NCI-H128 (cell line): ENCODE results near the gene HIVEP1.

Experiments used
- DNase-seq: peaks from one replicate; lab custom pipeline; 2025; ENCODE audit not compliant: unreplicated experiment; lab: John Stamatoyannopoulos, UW

The HIVEP1 gene

DNA sequence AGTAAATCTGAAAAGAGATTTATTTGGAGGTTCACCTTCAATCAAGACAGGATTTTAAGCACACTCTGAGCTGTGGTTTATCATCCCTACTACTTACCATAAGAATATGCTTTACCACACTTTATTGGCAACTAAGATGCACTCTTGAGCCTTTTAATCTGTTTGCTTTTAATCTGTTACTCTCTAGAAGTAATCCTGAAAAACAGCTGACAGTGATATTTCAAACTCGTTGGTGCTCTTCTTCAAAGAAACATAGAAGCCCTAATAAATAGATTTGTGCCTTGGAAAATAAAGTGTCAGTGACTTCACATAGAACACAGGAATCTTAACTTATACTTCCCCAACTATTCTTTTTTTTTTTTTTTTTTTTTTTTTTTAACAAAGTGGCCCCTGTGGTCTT is 102.9 kb downstream of the HIVEP1 start:
- DNase-seq, result no peak

DNA sequence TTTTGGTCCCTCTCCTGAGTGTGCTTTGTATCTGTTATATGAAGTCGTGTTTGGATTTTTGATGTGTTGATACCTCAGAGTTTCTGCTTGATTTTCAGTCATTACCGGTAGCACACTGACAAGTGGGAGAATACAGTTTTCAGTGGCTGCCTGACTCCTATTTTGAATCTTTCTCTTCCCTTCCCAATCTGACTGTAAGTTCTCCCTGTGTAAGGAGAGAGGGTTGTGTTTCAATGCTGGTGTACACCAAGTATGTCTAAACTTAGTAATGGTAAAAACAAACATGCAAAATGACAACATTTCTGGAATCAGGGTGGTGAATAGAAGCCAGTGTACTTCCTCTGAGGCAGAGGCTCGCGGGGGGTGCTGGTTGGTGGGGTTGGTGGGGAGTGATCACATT is 103.4 kb downstream of the HIVEP1 start:
- no peak for DNase-seq

DNA sequence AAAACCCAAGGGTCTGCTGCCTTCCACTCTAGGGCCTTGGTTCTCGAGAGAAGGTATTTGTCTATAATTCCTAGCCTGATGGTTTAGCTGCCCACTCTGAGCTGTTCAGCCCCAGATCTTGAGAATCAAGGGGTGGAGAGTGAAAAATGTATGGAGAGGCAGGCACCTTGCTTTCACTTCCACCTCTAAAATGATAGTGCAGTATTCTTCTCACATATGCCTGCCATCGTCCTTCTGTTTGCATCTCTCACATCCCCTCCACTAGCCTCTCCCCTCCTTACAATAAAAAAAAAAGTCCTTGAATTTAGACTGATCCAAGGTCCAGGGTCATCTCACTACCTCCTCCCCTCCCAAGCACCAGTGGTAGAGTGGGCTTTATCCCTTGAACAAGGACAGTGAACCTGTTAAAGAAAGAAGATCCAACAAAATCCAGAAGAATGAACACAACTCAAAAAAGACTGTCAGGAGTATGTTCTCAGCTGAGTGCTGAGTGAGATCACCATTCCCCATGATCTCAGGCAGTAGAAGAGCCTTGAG is 104.2 kb downstream of the HIVEP1 start:
- no peak for DNase-seq

DNA sequence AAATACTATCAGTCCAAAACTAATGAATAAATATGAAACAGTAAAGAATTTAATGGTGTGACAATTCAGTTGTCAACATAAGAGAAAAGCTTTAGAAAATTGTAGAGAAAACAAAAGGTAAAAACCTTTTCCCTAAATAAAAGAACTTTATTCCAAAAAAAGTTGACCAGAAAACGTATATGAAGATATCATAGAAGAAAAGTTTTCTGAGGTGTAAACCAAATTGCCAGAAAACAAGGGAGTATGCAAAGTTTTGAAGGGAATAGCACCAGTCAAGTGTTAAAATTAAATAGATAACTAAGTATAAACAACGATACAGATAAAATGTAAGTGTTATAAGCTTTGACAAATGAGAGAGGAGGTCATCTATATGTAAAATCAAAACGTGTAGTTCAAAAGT is 104.9 kb downstream of the HIVEP1 start:
- no peak for DNase-seq

DNA sequence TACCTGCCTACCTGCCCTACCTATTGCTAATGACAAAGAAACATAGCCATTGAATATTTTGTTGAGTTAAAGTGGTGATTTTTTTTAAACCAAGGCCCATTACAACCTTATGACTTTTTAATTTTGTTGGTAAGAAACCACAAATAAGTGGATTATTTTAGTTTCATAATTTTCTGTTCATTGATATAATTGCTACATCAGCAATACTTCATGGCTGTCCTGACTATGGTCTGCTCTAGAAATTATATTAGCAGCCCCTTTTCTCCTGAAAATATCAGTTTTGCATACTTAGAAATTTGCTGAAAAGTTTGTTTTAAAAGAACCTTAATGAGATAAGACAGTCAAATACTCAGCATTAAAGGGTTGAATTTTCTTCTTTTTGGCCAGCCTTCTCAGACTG is 106.5 kb downstream of the HIVEP1 start:
- DNase-seq, result no peak

DNA sequence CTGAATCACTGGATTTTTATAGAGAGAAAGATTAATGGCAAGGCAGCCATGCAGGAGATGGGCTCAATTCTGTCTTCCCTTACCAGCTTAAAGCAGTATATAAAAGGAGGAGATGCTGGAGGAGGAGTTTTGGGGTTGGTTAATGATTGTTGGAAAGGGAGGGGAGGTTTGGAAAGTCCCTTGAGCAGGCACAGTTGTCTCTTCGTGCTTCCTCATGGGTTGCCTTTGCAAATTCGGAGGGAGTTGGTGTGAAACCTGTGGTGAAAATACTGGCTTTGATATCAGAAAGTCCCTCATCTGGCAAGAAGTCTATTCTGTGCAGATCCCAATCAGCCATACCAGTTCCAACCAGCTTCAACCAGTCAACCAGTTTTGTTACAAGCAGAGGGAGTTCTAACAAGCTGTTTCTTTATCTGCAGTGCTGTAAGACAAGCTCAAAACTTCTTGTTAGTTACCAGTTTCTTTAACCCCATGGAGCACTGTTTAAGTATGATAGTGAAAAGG is 107.0 kb downstream of the HIVEP1 start:
- no peak for DNase-seq

DNA sequence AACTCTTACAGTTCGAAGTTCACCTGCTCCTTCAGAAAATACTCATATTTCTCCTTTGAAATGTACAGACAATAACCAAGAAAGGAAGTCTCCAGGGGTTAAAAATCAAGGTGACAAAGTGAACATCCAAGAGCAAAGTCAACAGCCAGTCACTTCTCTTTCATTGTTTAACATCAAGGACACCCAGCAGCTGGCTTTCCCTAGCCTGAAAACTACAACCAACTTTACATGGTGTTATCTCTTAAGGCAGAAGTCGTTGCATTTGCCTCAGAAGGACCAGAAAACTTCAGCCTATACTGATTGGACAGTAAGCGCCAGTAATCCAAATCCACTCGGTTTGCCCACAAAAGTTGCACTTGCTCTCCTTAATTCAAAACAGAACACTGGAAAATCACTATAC is 113.3 kb downstream of the HIVEP1 start:
- DNase-seq, result no peak

DNA sequence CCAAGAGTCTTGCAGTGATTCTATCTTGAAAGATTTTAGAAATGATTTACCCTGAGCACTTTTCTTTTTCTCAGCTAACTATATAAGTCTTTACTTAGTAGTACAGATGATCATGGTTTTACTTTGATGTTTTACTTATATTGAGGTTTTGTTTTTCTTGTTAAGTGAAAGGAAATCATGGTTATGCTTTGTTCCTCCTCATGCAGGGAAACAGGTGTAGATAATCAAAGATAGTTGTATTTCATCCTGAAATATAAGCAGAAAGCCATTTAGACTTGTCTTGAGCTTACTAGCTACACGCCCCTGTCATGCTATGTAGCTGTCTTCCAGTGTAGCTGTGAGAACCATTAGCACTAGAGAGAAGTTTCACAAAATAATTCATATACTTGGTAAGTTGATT is 113.9 kb downstream of the HIVEP1 start:
- DNase-seq, result no peak

DNA sequence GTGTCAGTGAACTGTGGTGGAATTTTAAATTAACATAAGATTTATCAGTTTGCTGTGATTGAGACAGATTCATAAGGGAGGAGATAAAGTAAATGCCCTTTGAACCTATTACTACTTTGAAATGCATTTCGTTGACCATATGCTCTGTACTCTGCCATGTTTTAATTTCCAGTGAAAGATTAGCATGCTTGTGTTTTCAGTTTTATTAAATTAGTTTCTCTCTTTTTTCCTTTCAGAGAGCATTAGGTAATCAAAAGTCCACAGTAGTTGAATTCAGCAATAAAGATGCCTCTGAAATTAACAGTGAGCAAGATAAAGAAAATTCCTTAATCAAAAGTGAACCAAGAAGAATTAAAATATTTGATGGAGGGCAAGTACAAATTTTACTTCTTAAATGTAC is 117.4 kb downstream of the HIVEP1 start:
- no peak for DNase-seq

DNA sequence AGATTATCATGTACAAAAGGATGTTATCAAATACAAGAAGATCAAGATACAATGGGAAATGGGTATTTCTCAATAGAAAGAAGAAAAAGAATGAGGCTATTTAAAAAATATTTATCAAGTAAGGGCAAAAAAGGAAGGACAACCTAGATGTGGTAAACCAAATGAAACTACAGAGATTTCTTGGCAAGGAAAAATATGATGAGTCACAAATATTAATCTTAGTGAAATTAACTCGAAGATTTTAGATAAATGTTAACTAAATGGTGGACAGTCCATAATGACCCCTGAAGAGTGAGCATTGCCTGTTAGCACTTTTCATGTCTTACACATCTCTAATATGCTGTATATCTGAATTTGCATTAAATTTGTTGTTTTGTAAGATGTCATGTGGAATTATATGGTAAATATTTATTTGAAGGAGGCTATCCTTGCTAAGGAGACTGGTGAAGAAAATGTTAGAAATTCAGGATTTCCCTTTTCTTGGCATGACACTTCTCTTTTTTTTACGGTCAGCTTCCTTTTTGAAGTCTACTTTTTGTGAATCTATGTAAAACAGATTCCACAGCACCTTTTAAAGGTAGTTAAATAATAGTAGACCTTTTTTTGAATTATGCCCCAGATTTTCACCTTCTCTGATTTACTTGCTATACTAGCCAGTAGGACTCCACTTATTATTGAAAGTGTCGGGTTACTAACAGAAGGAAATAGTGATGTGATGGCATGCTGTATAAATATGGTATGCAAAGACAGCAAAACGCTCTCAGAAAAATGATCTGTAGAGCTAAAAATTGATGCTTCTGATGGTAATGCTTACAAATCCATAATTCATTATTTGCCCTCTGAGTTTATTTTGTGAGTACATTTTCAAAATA is 120.5 kb downstream of the HIVEP1 start:
- DNase-seq, result no peak

DNA sequence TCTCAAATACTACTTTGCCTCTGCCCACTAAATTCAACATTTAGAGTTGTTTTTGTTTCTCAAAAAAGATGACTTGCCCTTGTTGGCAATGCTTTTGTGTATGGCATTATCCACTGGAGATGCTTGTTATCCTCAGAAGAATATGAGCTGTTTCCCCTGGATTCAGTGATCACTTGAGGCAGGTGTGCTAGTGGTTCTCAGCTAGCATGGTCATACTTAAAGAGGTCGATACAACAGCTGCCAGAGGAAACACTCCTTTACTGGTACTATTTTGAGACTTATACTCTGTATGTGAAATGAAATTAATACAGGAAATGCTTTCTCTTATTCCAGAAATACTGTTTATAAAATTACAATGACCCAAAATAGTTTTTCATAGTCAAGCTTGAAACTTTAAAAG is 122.5 kb downstream of the HIVEP1 start:
- no peak for DNase-seq

DNA sequence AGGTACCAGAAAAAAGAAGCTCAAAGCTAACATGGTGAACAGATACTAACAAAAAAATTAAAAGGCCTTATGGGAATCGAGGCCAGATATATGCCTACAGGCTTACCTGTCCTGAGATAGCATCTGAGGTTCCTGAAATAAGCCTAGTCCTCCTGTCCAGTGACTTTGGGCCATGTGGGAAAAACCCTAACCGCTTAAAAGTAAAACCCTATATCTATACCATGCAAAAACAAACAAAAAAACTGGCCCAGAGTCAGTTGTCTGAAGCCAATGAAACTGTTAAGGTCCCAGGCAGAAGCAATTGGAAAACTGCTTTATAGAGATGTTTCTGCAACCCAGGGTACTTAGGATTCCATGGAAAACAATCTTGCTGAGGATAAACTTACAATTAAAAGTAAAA is 122.9 kb downstream of the HIVEP1 start:
- no peak for DNase-seq

DNA sequence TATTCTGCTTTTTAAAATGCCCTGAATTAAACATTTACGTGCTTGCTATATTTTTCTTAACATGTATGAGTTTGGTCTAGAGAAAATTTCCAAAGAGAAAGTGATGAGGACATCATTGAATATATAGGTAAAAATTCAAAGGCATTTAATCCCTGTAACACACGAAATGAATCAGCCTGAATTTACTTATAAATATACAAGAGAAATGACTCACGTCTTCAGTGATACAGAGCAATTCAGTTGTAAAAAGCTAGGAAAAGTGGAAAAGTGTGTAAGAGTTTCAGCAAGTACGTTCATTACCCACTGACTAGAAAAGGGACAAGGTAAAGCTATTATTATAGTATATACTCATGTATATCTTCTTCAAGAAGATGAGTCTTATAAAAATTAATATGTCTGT is 124.8 kb downstream of the HIVEP1 start:
- DNase-seq, result no peak

DNA sequence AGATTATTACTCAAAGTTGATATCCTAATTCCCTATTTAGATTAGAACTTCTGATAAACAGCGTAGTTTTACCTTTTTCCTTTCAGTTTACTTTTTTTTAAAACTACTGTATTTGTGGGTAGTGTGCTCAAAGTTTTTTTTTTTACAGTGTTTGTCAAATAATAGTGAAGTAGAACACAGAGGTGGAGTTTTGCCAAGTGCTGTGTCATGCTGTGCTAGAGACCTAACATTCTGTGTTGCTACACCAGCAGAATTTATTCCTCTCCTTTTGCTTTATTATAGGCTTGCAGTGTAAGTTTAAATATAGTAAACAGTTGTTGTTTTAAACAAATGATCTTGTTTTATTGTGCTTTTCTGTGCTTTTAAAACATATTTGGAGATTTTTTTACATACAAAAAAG is 125.4 kb downstream of the HIVEP1 start:
- DNase-seq, result no peak

DNA sequence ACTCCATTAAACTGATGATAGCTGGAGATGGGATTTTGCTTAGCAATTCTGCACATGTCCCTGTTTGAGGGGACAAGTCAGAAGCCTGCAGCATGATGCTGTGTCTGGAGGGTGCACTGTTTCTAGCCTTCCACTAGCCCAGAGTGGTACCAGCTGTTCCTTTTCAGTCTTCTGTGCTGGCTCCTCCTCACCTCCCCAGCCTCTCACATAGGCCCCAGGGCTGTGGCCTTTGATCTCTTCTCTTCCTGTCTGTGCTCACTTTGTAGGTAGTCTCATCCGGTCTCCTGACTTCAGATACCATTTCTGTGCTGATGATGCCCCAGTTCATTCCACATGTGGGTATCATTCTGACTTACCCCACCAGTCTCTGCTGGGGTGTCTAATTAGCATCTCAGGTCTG is 126.3 kb downstream of the HIVEP1 start:
- no peak for DNase-seq

DNA sequence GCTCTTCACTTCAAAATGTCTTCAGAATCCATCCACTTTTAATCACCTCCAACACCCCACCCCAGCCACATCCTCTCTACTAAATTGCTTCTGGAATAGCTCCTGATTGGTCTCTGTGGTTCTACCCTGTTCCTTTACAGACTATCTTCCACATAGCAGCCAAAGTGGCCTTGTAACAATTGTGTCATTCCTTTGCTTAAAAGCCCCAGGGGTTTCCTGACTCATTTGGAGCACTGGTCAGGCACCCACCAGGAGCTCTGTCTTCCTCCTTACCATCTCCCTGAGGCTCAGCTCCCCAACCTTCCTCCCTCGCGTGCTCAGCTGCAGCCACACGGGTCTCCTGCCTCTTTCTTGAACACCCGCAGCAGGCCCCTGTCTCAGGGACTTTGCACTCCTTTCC is 126.8 kb downstream of the HIVEP1 start:
- DNase-seq, result no peak

DNA sequence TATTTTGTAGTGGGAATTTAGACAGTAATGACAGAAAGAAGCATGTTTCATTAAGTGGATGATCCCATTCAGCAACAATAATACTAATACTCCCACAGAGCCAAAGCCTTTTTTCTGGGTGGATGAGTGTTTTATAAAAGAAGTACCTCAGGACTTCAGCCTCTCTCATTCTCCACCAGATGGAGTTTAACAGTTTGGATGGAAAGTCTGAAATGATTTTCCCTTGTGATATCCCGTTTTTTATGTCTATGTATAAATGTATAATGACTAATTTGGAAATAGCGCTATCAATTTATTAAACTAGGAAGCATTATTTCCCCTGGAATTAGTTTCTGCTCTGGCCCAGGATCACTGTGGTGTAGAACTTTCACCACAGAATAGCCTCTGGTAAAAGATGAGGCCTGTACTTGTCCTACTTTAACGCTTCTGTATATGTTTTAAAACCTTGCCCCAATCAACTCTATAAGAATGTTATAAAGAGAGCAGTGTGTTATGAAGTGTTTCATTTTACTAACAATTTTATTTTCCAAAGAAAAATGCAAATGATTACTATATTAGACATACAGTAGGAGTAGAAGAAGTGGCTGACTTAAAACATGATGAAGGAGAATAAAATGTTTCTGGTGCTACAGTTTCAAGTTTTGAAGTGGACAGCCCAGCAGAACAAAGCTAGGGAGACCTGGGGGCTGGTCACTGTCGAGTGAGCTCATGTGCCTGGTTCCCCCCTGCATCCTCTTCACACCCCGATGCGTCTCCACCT is 135.6 kb downstream of the HIVEP1 start:
- DNase-seq, result no peak

DNA sequence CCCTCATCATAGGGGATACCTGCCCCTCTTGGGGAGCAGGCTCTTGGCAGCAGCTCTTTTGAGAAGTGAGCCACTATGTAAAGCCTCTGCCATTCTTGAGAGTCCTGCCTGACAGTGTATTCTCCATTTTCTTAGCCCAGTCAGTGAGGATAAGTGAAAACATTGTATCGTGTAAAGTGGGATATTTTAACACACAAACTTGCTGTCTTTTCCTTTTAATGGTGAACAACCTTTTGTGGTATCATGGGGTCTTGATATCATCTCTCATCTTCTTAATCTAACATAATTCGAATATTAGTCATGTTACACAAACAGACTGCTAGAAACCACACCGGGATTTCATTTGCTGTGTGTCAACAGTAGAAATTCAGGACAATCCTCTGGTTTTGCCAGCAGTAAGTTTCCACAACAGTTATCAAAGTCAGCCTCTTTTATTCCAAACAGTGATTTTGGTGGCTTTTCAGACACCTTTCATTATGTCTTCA is 136.2 kb downstream of the HIVEP1 start:
- no peak for DNase-seq

DNA sequence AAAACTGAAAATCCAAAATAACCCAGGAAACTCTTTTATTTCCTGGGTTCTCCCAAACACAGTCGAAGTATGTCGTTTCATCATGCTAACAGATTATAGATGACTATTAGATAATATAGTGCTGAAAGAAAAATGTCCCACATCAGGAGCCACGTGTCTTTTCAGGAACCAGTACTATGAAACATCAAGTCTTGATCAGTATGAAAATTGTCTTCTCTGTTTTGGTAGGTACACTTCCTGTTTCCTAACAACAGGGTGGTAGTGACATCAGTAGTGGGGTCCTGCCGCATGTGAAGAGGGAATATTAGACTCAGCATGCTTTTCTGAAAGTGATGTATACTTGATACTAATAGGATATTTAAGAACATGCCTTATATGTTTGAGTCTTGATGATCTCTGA is 136.7 kb downstream of the HIVEP1 start:
- no peak for DNase-seq

DNA sequence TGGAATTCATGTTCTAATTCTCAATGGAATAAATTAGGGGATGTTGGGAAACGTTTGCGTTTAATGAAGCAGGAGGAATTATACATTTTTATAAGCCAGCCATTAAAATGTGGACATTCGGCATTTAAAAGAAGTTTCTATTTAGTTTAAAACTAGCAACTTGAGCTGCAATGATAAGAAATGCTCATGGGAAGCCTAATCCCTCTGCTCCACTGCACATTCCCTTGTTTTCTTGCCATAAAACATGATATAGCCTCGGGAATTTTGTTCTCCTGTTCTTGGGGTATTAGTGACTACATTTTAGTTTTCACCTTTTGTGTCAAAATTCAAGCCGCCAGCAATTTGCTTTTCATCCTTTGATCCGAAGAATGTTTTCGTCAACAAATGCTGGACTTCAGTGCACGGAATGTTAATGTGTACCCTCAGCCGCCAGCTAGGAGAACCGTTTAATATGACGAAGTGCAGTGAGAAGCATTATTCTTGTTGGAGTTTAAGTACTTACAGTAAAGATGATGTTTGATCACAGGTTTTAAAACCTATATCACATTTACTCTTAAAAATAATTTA is 137.9 kb downstream of the HIVEP1 start:
- DNase-seq, result no peak

DNA sequence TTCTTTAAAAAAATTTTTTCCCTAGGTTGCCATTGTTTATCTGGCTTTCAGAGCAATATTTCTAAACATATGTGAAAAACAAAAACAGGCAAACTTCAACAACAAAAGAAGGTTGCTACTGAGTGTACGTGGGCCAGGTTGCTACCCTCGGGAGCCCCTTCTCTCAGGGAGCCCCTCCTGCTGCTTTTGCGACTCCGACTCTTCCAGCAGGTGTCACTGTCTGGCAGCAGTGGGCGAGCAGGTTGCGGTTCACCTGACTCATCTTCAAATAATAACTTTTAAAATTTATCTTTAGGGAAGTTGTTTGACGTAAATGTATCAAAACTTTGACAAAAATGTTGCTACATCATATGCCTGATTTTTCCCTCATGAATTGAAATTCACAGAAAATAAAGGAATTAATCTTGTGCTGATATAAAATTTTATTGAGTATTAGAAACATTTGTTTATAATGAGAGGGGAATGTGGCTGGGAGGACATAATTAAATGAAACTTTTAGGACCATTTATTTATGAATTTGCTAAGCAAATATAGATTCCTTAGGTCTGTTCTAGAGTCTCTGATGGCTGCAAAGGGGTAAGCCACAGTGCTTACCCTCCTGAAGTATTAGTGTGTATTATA is 138.8 kb downstream of the HIVEP1 start:
- DNase-seq, result no peak
